Sigmoid colon (tissue), 4 donors: ENCODE measurements around the gene C13orf46.

Experiments
- POLR2A ChIP-seq, 2 donors: fragments of 450-650 bp; IDR thresholded peaks; one replicate each; pipeline ENCODE4 v1.6.1; 2016; ENCODE audit warnings: antibody characterized with exemption in 2 of 2, mild to moderate bottlenecking in 2 of 2, moderate library complexity in 2 of 2
- POLR2AphosphoS5 ChIP-seq, 4 donors: sonication (generic); formaldehyde crosslinking; IDR thresholded peaks; one replicate each; pipeline ENCODE4 v1.6.1; 2017; ENCODE audit warnings: antibody characterized with exemption in 4 of 4
- TF ChIP-seq, protein P1 (sequence below), 4 experiments: fragments of 450-650 bp in 3 of 4; fragments of 200-600 bp in 1 of 4; IDR thresholded peaks; one replicate each; pipeline ENCODE4 v1.5.1; 2016 to 2019; ENCODE audit warnings: antibody characterized with exemption in 4 of 4, mild to moderate bottlenecking in 3 of 4, moderate library complexity in 2 of 4

DNA sequence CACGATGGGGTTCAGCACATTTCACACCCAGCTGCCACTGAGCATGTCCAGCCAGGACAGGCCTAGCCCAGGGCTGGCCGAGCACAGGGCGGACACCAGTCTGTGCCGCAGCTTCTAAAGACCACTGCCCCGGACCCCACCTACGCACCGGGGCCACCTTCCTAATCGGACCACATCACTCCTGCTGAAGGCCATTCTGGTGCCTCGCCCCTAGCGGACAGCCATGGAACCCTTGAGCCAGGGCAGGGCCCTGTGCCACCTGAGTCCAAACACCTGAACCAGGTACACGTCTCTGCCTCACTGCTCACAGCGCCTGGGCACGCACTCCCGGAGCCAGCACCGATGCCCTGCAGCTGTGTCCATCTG, 8.4 kb upstream of the C13orf46 start:
- TF ChIP-seq, protein P1, sequence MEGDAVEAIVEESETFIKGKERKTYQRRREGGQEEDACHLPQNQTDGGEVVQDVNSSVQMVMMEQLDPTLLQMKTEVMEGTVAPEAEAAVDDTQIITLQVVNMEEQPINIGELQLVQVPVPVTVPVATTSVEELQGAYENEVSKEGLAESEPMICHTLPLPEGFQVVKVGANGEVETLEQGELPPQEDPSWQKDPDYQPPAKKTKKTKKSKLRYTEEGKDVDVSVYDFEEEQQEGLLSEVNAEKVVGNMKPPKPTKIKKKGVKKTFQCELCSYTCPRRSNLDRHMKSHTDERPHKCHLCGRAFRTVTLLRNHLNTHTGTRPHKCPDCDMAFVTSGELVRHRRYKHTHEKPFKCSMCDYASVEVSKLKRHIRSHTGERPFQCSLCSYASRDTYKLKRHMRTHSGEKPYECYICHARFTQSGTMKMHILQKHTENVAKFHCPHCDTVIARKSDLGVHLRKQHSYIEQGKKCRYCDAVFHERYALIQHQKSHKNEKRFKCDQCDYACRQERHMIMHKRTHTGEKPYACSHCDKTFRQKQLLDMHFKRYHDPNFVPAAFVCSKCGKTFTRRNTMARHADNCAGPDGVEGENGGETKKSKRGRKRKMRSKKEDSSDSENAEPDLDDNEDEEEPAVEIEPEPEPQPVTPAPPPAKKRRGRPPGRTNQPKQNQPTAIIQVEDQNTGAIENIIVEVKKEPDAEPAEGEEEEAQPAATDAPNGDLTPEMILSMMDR (IDR thresholded peaks at IDR 0.05), result no peak
- TF ChIP-seq POLR2AphosphoS5 (IDR thresholded peaks at IDR 0.05) (no peak), POLR2A (IDR thresholded peaks at IDR 0.05) (no peak)
